PC-3 (cell line): ENCODE measurements around the gene RAET1L.

Experiments
- EZH2 ChIP-seq: fragments of 300-600 bp; sonication (generic); IDR thresholded peaks from one replicate; pipeline ENCODE4 v1.6.1; 2017; ENCODE audit warnings: antibody characterized with exemption, mild to moderate bottlenecking, low read length; ENCODE audit not compliant: unreplicated experiment
- TF ChIP-seq, protein P1 (sequence below): fragments of 300-600 bp; sonication (generic); conservative IDR thresholded peaks from 2 replicates; pipeline ENCODE4 v1.5.1; 2017; ENCODE audit warnings: antibody characterized with exemption, low read depth, mild to moderate bottlenecking, low read length

DNA sequence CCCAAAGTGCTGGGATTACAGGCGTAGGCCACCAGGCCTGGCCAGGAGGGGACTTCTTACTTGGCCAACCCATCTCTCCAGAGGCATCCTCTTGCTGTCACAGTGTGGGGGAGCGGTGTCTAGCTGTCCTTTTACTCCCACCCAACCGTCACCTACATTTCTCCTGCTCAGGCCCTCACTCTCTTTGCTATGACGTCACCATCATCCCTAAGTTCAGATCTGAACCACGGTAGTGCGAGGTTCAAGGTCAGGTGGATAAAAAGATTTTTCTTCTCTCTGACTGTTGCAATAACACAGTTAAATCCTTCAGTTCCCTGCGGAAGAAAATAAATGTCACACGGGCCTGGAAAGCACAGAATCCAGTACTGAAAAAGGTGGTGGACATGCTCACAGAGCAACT lies 7.3 kb upstream of the RAET1L start:
- TF ChIP-seq, protein P1, sequence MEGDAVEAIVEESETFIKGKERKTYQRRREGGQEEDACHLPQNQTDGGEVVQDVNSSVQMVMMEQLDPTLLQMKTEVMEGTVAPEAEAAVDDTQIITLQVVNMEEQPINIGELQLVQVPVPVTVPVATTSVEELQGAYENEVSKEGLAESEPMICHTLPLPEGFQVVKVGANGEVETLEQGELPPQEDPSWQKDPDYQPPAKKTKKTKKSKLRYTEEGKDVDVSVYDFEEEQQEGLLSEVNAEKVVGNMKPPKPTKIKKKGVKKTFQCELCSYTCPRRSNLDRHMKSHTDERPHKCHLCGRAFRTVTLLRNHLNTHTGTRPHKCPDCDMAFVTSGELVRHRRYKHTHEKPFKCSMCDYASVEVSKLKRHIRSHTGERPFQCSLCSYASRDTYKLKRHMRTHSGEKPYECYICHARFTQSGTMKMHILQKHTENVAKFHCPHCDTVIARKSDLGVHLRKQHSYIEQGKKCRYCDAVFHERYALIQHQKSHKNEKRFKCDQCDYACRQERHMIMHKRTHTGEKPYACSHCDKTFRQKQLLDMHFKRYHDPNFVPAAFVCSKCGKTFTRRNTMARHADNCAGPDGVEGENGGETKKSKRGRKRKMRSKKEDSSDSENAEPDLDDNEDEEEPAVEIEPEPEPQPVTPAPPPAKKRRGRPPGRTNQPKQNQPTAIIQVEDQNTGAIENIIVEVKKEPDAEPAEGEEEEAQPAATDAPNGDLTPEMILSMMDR = no peak
- TF ChIP-seq EZH2 = no peak
